CD14-positive monocyte (primary cell): ENCODE data around the gene SOHLH2. TPM values are rescaled to one million over a fixed set of nuclear protein-coding genes. Genes with fewer than 3 reads are reported as not detected.

Source experiments
- DNase-seq, 3 donors: peaks; one replicate each; pipeline ENCODE4 v3.0.0-alpha.2; 2011 to 2022
- H2AFZ ChIP-seq: 2 replicates; pipeline ENCODE4 v1.6.0; 2012; ENCODE audit warnings: mild to moderate bottlenecking, low read depth, low read length, inconsistent platforms; ENCODE audit not compliant: insufficient read depth, poor library complexity, severe bottlenecking
- H3K27ac ChIP-seq, 2 donors: 1 replicate in 1 of 2; 2 replicates in 1 of 2; pipeline ENCODE4 v1.5.1; 2012 to 2013; ENCODE audit warnings: low read length in 2 of 2, control low read depth in 1 of 2, inconsistent platforms in 1 of 2, low read depth in 1 of 2, mild to moderate bottlenecking in 1 of 2
- H3K27me3 ChIP-seq, 2 donors: one replicate each; pipeline versions ENCODE4 v1.6.0 to v1.6.1; 2011 to 2013; ENCODE audit warnings: low read length in 2 of 2; ENCODE audit not compliant: control insufficient read depth in 2 of 2, insufficient read depth in 2 of 2
- H3K36me3 ChIP-seq, 2 donors: replicated peaks in 1 of 2; 1 replicate in 1 of 2; 2 replicates in 1 of 2; pipeline versions ENCODE4 v1.5.1 to v1.6.1; 2012 to 2013; ENCODE audit warnings: low read length in 2 of 2, control low read depth in 1 of 2, inconsistent platforms in 1 of 2, mild to moderate bottlenecking in 1 of 2; ENCODE audit not compliant: insufficient read depth in 2 of 2, control insufficient read depth in 1 of 2
- H3K4me1 ChIP-seq, 2 donors: 1 replicate in 1 of 2; 2 replicates in 1 of 2; pipeline versions ENCODE4 v1.5.1 to v1.6.1; 2012 to 2013; ENCODE audit warnings: low read length in 2 of 2, control low read depth in 1 of 2, inconsistent platforms in 1 of 2, mild to moderate bottlenecking in 1 of 2, moderate library complexity in 1 of 2; ENCODE audit not compliant: insufficient read depth in 2 of 2, control insufficient read depth in 1 of 2
- H3K4me2 ChIP-seq: replicated peaks from 2 replicates; pipeline ENCODE3; 2012; ENCODE audit warnings: low read length, moderate library complexity, mild to moderate bottlenecking; ENCODE audit not compliant: poor library complexity, severe bottlenecking; ENCODE audit errors: extremely low read depth
- H3K4me3 ChIP-seq, 3 experiments: fragments of 200-600 bp in 1 of 3; sonication (generic) in 1 of 3; replicated peaks in 1 of 3; 1 replicate in 2 of 3; 2 replicates in 1 of 3; pipeline ENCODE4 v1.5.1; 2011 to 2013; ENCODE audit warnings: low read length in 3 of 3, mild to moderate bottlenecking in 3 of 3, control low read depth in 2 of 3, low read depth in 2 of 3, inconsistent platforms in 1 of 3, moderate library complexity in 1 of 3
- H3K79me2 ChIP-seq: 2 replicates; pipeline ENCODE4 v1.6.0; 2012; ENCODE audit warnings: mild to moderate bottlenecking, control low read depth, inconsistent platforms, low read length, moderate library complexity; ENCODE audit not compliant: insufficient read depth
- H3K9ac ChIP-seq: 2 replicates; pipeline ENCODE4 v1.6.0; 2017; ENCODE audit warnings: low read length, mild to moderate bottlenecking; ENCODE audit not compliant: insufficient read depth, poor library complexity, severe bottlenecking
- H3K9me3 ChIP-seq, 2 donors: replicated peaks in 1 of 2; 1 replicate in 1 of 2; 2 replicates in 1 of 2; pipeline versions ENCODE4 v1.5.1 to v1.6.1; 2012 to 2013; ENCODE audit warnings: low read length in 2 of 2, control low read depth in 1 of 2; ENCODE audit not compliant: control insufficient read depth in 1 of 2, insufficient read depth in 1 of 2
- H4K20me1 ChIP-seq: 2 replicates; pipeline ENCODE4 v1.6.0; 2012; ENCODE audit warnings: mild to moderate bottlenecking, low read length, control low read depth, moderate library complexity; ENCODE audit not compliant: insufficient read depth
- H3K27ac Mint-ChIP-seq, 7 donors: one replicate each; pipeline ENCODE4 v1.8.0; 2020; ENCODE audit warnings: mild to moderate bottlenecking in 7 of 7, mixed read lengths in 7 of 7, moderate library complexity in 6 of 7, inconsistent platforms in 2 of 7
- H3K27me3 Mint-ChIP-seq, 3 donors: one replicate each; pipeline ENCODE4 v1.8.0; 2021 to 2022; ENCODE audit warnings: low read depth in 3 of 3, mild to moderate bottlenecking in 3 of 3, mixed read lengths in 3 of 3, moderate library complexity in 3 of 3, inconsistent platforms in 1 of 3
- H3K36me3 Mint-ChIP-seq, 2 donors: one replicate each; pipeline ENCODE4 v1.8.0; 2020; ENCODE audit warnings: mixed read lengths in 2 of 2, inconsistent platforms in 1 of 2, mild to moderate bottlenecking in 1 of 2
- H3K4me1 Mint-ChIP-seq: one replicate; pipeline ENCODE4 v1.8.0; 2020; ENCODE audit warnings: mild to moderate bottlenecking, mixed read lengths
- H3K4me3 Mint-ChIP-seq, 2 donors: one replicate each; pipeline ENCODE4 v1.8.0; 2020; ENCODE audit warnings: mild to moderate bottlenecking in 2 of 2, mixed read lengths in 2 of 2, moderate library complexity in 1 of 2
- H3K9me3 Mint-ChIP-seq, 7 donors: one replicate each; pipeline ENCODE4 v1.8.0; 2020 to 2022; ENCODE audit warnings: mixed read lengths in 7 of 7, mild to moderate bottlenecking in 6 of 7, moderate library complexity in 6 of 7, inconsistent platforms in 2 of 7
- WGBS: methylation state at CpG from one replicate; pipeline ENCODE4 v1.1.5; 2013; ENCODE audit warnings: missing lambda C conversion rate; ENCODE audit not compliant: insufficient coverage; 5-methylcytosine and 5-hydroxymethylcytosine counted together
- intact Hi-C, 2 donors: fragments of 100-400 bp; cut with micrococcal nuclease; formaldehyde crosslinking; loops; one replicate each; pipeline versions ENCODE4 v1.15.0 to v1.15.1; 2023
- polyA minus RNA-seq: library from RNA; depleted of rRNA, polyadenylated mRNA; stranded (reverse); fragments of >200 nt; gene quantifications from 2 replicates; pipeline ENCODE4 v1.2.3, GENCODE V29; 2012
- polyA plus RNA-seq, 3 donors: library from polyadenylated mRNA; depleted of rRNA in 1 of 3; unstranded in 2 of 3; stranded (reverse) in 1 of 3; fragments of 300-500 nt in 2 of 3; fragments of >200 nt in 1 of 3; fragmentation: Illumina TruSeq in 2 of 3; gene quantifications; 1 replicate in 2 of 3; 2 replicates in 1 of 3; pipeline ENCODE4 v1.2.3, GENCODE V29; 2012 to 2021
- total RNA-seq, 12 experiments: library from RNA in 1 of 12; stranded (reverse) in 1 of 12; fragments of 120-200 nt in 1 of 12; gene quantifications; one replicate each; pipeline ENCODE4 v1.2.4 and lab custom pipeline; 2013 to 2026; ENCODE audit warnings: mixed read lengths in 6 of 12, inconsistent platforms in 1 of 12
- TF ChIP-seq, protein P1 (sequence below): fragments of 200-600 bp; IDR thresholded peaks from one replicate; pipeline ENCODE4 v1.8.0; 2022; ENCODE audit warnings: antibody characterized with exemption, mild to moderate bottlenecking

Gene SOHLH2, protein sequence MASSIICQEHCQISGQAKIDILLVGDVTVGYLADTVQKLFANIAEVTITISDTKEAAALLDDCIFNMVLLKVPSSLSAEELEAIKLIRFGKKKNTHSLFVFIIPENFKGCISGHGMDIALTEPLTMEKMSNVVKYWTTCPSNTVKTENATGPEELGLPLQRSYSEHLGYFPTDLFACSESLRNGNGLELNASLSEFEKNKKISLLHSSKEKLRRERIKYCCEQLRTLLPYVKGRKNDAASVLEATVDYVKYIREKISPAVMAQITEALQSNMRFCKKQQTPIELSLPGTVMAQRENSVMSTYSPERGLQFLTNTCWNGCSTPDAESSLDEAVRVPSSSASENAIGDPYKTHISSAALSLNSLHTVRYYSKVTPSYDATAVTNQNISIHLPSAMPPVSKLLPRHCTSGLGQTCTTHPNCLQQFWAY
- not detected for total RNA-seq (2013)
- polyA plus RNA-seq (not detected), polyA minus RNA-seq (not detected in 2 replicates), total RNA-seq (lab: John Stamatoyannopoulos, UW) (0 to 0.30 (median 0) reads per million in 11 experiments)

DNA sequence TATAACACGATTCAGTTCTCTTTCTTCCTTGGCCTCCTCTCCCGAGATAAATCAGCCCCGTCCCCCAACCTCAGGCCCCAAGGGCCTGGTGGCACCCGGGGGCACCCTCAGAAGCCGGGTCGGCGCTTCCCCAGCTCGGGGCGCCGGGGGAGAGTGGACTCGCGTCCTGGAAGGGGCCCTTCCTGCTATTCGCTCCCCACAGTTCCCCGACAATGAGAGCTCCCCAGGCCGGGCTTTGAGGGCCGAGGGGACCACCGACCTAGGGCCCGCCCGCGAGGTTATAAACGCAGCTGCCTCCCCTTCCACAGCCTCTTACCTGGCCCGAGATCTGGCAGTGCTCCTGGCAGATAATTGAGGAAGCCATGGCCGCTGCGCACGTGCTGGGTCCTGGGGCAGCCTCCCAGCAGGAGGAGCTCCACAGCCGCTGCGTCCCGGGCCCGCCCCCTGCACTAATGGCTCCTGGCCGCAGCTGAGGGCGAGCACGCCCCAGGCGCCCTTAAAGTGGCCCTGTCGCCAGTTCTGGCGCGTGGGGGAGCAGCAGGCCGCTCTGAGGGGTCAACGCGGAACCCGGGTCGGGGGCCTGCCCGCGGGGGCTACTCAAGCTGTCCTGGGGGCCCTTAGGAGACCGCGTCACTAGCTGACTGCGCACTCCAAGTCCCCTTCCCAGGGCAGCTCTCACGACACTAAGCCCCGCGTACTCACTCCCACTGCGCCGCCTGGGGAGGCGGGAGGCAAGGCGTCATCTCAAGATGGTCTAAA, at the start of gene SOHLH2:
Gene SOHLH2, minus strand, starts transcription at position 394 of the 759 bp plus-strand sequence. Its CDS starts 30 bp downstream, at position 364.
- intact Hi-C loops, result no loop called here
- Histone ChIP-seq H3K9ac (no peak within 1 kb of the TSS), H3K9me3 (peaks cover 24 to 34% of the 10 kb centered on the region in 2 donors)

DNA sequence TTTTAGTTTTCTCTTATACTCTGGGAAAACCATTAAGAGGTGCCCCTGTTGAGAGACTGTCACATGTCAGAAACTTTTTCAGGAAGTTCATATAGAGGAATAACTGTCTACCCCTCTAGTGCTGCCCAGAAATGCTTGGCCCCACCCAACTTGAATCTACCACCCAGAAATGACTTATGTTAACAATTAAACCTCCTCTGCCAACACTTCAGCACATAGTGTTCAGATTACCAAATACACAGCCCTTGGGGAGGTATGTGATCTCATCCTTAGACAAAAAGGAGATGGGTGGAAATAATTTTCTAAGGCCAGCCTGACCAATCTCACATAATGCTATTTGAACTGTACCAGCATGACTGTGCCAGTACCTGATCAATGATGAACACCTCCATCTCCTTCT, 47.6 kb upstream of the SOHLH2 start:
- H3K9ac ChIP-seq, result no peak overlapping the region
- no peak overlapping the region for H2AFZ ChIP-seq
- intact Hi-C loops, result no loop called here
- Mint-ChIP-seq H3K27me3 (peaks cover 0 to 1% (median 0%) of the 10 kb centered on the region in 3 donors), H3K36me3 (no peaks in the 10 kb centered on the region), H3K4me1 (no peaks in the 10 kb centered on the region), H3K27ac (no peak overlapping the region), H3K4me3 (no peak overlapping the region), H3K9me3 (peaks cover 0 to 8% (median 3%) of the 10 kb centered on the region in 7 donors)
- no peaks in the 10 kb centered on the region for H4K20me1 ChIP-seq
- no peak for DNase-seq
- no peaks in the 10 kb centered on the region for H3K4me1 ChIP-seq
- H3K79me2 ChIP-seq, result no peaks in the 10 kb centered on the region
- no peak overlapping the region for H3K4me2 ChIP-seq
- TF ChIP-seq, protein P1, sequence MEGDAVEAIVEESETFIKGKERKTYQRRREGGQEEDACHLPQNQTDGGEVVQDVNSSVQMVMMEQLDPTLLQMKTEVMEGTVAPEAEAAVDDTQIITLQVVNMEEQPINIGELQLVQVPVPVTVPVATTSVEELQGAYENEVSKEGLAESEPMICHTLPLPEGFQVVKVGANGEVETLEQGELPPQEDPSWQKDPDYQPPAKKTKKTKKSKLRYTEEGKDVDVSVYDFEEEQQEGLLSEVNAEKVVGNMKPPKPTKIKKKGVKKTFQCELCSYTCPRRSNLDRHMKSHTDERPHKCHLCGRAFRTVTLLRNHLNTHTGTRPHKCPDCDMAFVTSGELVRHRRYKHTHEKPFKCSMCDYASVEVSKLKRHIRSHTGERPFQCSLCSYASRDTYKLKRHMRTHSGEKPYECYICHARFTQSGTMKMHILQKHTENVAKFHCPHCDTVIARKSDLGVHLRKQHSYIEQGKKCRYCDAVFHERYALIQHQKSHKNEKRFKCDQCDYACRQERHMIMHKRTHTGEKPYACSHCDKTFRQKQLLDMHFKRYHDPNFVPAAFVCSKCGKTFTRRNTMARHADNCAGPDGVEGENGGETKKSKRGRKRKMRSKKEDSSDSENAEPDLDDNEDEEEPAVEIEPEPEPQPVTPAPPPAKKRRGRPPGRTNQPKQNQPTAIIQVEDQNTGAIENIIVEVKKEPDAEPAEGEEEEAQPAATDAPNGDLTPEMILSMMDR, result no peak
- H3K9me3 ChIP-seq, result peaks cover 0 to 8% of the 10 kb centered on the region in 2 donors
- no peaks in the 10 kb centered on the region for H3K36me3 ChIP-seq
- H3K27me3 ChIP-seq, result no peaks in the 10 kb centered on the region
- no peak overlapping the region for H3K27ac ChIP-seq
- no peak overlapping the region for H3K4me3 ChIP-seq

More for the DNA sequence above, at the start of gene SOHLH2:
- Histone ChIP-seq H4K20me1 (no peaks in the 10 kb centered on the region), H3K27me3 (no peaks in the 10 kb centered on the region), H3K4me3 (no peak within 1 kb of the TSS), H2AFZ (no peak within 1 kb of the TSS), H3K27ac (no peak within 1 kb of the TSS), H3K4me2 (no peak within 1 kb of the TSS), H3K79me2 (no peaks in the 10 kb centered on the region), H3K36me3 (no peaks in the 10 kb centered on the region), H3K4me1 (no peaks in the 10 kb centered on the region)
- H3K27me3 Mint-ChIP-seq, result peaks cover 0 to 1% (median 0%) of the 10 kb centered on the region in 3 donors
- H3K9me3 Mint-ChIP-seq, result peaks cover 5 to 31% (median 17%) of the 10 kb centered on the region in 7 donors
- TF ChIP-seq, protein P1, result no peak
- 94% methylated on average over 48 of the region's 53 CpGs for WGBS
- H3K27ac Mint-ChIP-seq, result no peak within 1 kb of the TSS
- no peaks in the 10 kb centered on the region for H3K36me3 Mint-ChIP-seq
- H3K4me1 Mint-ChIP-seq, result no peaks in the 10 kb centered on the region
- H3K4me3 Mint-ChIP-seq, result no peak within 1 kb of the TSS
- no peak for DNase-seq
